ENCODE data around the gene ASAP2. TPM values are rescaled to one million over a fixed set of nuclear protein-coding genes. Genes with fewer than 3 reads are reported as not detected.

Gene ASAP2
- total RNA-seq (2014; rRNA removed): 66.1 and 81.7 TPM in 2 replicates
- 39.5 TPM for polyA plus RNA-seq (2012)

GRCh38 chr2:9205963-9206948 lies at the start of gene ASAP2:
Gene ASAP2, plus strand, starts transcription at chr2:9206812. Its CDS starts 293 bp downstream, at chr2:9207105.
- DNase-seq (ENCODE audit: low read depth): peak; percentile 65

GRCh38 chr2:9158786-9159779 lies 47.5 kb upstream of the ASAP2 start:
- no peak for DNase-seq (ENCODE audit: low read depth)

DNA sequence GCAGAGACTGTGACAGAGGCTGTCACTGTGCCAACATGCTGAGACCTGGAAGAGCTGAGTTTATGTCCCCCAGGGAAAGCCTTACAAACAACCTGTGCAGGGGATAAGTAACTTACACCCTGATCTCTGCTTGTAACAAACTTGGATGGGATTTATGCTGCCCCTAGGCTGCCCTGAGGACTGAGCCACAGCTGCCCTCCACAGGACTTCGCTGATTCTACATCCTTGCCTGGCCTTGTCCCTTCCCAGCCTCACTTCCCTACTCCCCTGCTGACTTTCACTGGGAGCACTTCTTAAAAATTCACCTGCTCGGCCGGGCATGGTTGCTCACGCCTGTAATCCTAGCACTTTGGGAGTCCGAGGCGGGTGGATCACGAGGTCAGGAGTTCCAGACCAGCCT lies 45.9 kb upstream of the ASAP2 start:
- DNase-seq (ENCODE audit: low read depth): no peak

- DNase-seq (ENCODE audit: low read depth): no peak
Observed at GRCh38 chr2:9162841-9163240, 43.8 kb upstream of the ASAP2 start.

DNA sequence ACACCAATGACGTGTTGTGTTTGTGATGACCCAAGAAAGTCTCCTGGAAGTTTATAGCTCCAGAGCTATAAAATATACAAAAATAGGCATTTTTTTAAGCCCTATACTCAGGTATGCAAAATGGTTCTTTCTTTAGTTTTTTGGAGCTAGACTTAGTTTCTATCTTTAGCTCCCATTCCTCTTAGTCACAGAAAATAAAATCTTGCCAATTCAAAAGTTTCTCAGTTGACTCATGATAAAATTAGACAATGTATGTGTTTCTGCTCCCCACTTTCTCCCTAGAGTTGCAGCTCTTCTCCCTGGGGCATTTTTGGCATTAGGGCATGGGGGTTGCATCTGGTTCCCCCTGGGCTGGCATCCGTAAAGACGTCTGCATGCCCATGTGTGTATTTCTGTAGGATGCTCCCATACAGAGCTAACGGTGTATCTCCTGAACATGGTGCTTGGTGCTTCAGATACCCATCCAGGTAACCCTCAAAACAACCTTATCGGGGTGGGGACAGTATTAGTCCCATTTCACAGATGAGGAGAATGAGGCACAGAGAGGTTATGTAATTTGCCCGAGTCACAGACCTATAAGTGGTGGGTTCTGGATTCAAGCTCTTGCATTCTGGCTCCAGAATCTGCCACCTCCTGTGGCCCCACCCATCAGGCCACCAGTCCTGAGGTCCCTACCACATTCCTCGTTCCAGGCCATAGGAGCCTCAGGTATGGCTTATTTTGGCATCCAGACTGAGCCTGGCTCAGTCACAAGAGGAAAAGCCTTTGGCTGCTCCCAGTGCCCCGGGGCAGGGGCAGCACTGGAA lies 43.1 kb upstream of the ASAP2 start:
- peak; percentile 35 for DNase-seq (ENCODE audit: low read depth)

GRCh38 chr2:9164112-9164608 lies 42.5 kb upstream of the ASAP2 start:
- DNase-seq (ENCODE audit: low read depth): no peak

DNA sequence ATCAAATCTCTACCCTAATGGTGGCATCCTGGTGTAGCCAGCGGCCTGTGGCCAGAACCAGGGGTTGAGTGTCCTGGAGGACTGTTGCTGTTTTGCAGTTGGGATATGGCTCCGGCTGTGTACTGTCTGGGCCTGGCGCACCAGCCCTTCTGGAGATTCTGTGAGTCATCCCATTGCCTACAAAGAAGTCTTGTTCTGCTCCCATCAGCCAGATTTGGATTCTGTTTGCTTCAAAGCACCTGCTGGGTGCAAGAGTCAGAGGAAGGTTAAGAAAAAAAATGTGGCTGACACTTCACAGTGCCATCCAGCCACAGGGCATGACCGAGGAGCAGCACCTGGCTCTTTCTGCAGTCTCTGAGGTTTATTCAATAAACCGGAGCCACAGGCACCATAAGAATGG lies 41.0 kb upstream of the ASAP2 start:
- peak; percentile 69 for DNase-seq (ENCODE audit: low read depth)

- DNase-seq (ENCODE audit: low read depth): no peak
Observed at GRCh38 chr2:9166579-9167377, 39.8 kb upstream of the ASAP2 start.

DNA sequence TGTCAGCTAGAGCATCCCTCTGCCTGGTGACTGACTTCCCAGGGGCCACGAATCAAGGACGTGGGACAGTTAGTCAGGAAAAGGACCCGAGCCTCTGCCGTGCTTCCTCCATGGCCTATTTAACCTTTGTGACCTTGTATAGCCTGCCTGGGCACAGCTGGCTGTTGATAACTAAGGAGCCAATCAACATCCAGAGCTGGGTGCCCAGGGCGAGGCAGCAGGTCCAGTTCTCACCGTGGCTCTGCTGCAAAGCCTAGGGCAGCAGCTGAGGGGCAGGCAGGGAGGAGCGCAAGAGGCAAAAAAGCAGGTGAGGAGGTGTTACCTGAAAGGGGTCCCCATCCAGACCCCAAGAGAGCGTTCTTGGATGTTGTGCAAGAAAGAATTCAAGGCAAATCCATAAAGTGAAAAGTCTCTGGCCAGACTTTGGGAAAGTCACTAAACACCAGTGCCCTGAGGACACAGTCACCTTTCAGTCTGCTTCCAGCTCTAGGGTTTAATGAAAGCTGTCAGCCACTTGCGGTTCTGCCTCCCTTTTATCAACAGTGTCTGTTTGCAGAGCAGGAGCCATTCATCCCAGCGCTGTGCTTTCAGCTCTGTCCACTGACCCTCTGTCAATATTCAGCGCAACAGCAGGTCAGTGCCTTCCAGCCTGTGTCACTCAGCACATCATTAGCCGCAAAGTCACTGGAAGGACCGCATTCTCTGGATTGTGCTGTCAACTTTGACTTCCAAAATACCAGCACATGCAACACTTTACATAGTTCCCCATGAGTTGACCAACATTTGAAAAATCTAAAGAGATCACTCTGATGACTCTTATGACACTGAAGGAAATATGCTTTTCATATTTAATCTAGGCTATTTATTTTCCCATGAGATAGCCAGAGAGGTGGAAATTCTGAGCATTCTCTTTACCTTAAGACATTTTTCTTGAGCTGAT lies 38.6 kb upstream of the ASAP2 start:
- DNase-seq (ENCODE audit: low read depth): no peak

DNA sequence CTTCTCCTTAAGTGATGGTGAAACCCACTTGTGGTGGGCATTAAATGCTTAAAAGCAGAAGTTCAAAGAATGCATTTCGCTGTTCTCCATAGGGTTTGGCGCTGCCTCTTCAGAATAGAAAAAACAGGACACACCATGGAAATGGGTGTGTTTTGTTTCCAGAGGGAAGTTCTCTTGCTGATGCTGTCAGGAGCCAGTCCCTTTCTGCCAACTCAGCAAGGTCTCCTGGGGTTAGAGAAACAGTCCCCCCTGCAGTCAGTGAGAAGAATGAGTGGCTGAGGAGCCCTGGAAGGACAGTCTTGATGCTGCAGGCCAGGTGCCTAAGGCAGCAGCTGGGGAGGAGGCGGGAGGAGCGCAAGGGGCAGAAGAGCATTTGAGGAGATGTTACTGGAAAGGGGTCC lies 37.8 kb upstream of the ASAP2 start:
- peak; percentile 61 for DNase-seq (ENCODE audit: low read depth)

GRCh38 chr2:9169349-9170107 lies 37.1 kb upstream of the ASAP2 start:
- no peak for DNase-seq (ENCODE audit: low read depth)

DNA sequence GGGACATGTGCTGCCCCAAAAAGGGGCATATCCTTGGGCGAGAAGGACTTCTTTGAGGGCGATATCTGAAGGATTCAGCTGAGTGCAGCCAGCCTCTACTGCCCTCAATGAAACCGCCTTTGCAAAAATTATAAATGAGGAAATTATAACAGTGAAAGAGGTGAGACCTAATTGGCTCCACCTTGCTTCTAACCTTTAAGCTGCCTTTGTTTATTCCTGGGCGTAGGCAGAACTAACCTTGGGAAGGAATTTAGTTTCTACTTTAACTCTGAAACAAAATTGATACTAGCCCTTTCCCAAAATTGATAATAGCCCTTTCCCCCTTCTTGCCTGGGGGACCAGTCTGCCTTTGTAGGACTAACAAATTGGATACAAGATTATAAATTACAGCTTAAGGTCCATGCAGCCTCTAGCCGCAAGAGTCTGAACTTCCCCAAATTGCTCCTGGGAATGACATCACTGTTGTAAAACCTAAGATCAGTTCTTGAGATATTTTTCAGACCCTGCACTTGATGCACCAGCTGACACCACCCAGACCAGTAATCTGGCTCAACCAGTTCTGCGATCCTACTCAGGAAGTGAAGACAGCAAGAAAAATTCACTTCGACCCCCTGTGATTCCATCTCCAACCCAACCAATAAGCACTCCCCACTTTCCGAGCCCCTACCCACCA lies 36.0 kb upstream of the ASAP2 start:
- no peak for DNase-seq (ENCODE audit: low read depth)

DNA sequence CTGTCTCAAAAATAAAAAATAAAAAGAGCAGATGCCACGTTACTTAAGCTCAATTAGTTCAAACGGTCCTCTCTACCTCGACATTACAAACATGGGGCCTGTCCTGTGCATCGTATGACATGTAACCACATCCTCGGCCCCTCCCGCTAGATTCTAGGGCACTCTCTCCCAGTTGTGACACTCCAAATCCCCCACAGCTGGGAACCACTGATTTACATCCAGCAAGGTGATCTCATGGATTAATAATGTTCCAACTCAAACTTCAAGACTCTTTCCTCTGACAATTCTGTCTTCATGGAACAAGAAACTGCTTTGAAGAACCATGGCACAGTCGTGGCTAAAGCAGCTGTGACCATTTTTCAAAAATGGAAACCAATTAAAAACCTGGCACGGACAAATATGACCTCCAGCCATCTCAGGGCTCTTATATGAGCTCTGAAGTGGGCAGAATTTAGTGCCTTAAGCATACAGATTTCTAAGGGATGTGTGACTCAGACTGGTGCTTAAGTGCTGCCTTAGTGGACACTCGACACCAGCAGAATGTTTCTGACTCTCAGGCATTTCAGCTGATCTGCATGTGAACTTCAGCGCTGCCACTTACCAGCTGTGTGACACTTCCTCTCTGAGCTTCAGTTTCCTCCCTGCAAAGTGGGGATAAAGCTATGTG lies 31.7 kb upstream of the ASAP2 start:
- DNase-seq (ENCODE audit: low read depth): peak; percentile 94

DNA sequence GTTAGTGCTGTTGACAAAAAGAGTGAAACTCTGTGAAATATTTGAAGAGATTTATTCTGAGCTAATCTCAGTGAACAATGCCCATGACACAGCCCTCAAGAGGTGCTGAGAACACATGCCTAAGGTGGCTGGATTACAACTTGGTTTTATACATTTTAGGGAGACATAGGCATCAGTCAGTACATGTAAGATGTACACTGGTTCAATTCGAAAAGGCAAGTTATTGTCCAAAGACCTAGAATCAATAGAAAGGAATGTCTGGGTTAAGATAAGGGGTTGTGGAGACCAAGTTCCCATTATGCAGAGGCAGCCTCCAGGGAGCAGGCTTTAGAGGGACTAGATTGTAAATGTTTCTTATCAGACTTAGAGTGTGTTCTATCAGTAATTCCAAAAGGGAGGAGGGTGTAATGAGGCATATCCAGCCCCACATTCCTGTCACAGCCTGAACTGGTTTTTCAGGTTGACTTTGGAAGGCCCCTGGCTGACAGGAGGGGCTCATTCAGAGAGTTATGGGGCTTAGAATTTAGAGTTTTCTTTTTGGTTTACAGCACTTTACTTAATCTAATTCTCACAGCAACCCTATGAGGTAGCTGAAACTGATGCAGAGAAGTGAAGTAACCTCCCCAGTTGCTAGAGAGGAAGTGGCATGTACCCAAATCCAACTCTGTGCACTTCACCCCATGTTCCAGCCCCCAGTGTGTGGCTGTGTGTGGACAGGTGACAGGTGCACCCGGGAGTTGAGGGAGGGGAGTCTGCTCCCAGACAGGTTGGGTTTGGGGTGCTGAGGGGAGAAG lies 28.3 kb upstream of the ASAP2 start:
- DNase-seq (ENCODE audit: low read depth): no peak

DNA sequence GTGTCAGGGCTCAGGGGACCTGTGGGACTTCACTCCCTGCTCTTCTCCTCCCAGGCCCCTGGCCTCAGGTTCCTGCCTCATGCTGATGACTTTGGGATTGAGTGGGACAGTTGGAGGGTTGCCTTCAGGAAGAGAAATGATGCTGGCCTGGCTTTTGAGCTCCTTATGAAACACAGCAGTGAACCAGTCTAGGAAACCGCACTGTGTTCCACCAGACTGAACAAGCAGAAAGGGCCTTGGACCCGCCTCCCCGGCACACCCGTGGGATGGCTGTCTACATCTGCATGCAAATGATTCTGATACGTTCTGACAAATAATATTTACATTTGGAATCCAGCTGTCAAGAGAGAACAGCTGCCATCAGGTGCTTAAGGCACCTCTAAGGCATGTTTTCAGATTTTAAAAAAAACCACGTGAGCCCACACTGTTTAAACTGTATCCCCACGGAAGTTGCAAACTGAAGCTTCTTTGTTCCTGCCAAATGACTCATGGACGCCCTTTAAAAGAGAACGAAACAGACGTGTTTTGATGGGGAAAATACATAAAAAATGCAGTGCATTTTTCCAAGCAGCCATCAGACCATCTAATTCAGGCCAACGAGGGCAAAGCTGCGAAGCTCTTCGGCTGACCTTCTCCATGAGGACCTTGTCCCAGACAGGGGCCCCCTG lies 27.6 kb upstream of the ASAP2 start:
- DNase-seq (ENCODE audit: low read depth): peak; percentile 87

Measured in LHCN-M2 (cell line).